WTC11 (cell line): Measurements from ENCODE around the gene BPIFB2.

ENCODE experiments used
- ESRRA ChIP-seq: sonication (generic); formaldehyde crosslinking; IDR thresholded peaks from 2 replicates; pipeline ENCODE4 v1.8.1; 2022; ENCODE audit warnings: mild to moderate bottlenecking, missing genetic modification reagents, borderline replicate concordance
- SMAD3 ChIP-seq: sonication (generic); formaldehyde crosslinking; IDR thresholded peaks from 2 replicates; pipeline ENCODE4 v1.8.0; 2022; ENCODE audit warnings: missing genetic modification reagents, mild to moderate bottlenecking, borderline replicate concordance
- ZNF317 ChIP-seq: sonication (generic); formaldehyde crosslinking; IDR thresholded peaks from 2 replicates; pipeline ENCODE4 v1.8.1; 2023; ENCODE audit warnings: low read depth, mild to moderate bottlenecking, moderate library complexity, missing genetic modification reagents, borderline replicate concordance
- TF ChIP-seq, protein P1 (sequence below): fragments of 200-600 bp; IDR thresholded peaks from 2 replicates; pipeline ENCODE4 v1.8.0; 2022; ENCODE audit warnings: antibody characterized with exemption
- TF ChIP-seq, protein P2 (sequence below): sonication (generic); formaldehyde crosslinking; IDR thresholded peaks from 2 replicates; pipeline ENCODE4 v1.8.1; 2023; ENCODE audit warnings: mild to moderate bottlenecking, missing genetic modification reagents, moderate library complexity
- TF ChIP-seq, protein P3 (sequence below): sonication (generic); formaldehyde crosslinking; IDR thresholded peaks from 2 replicates; pipeline ENCODE4 v1.8.0; 2022; ENCODE audit warnings: mild to moderate bottlenecking, missing genetic modification reagents
- TF ChIP-seq, protein P4 (sequence below): sonication (generic); formaldehyde crosslinking; IDR thresholded peaks from 2 replicates; pipeline ENCODE4 v1.8.0; 2023; ENCODE audit warnings: missing genetic modification reagents, mild to moderate bottlenecking, borderline replicate concordance

DNA sequence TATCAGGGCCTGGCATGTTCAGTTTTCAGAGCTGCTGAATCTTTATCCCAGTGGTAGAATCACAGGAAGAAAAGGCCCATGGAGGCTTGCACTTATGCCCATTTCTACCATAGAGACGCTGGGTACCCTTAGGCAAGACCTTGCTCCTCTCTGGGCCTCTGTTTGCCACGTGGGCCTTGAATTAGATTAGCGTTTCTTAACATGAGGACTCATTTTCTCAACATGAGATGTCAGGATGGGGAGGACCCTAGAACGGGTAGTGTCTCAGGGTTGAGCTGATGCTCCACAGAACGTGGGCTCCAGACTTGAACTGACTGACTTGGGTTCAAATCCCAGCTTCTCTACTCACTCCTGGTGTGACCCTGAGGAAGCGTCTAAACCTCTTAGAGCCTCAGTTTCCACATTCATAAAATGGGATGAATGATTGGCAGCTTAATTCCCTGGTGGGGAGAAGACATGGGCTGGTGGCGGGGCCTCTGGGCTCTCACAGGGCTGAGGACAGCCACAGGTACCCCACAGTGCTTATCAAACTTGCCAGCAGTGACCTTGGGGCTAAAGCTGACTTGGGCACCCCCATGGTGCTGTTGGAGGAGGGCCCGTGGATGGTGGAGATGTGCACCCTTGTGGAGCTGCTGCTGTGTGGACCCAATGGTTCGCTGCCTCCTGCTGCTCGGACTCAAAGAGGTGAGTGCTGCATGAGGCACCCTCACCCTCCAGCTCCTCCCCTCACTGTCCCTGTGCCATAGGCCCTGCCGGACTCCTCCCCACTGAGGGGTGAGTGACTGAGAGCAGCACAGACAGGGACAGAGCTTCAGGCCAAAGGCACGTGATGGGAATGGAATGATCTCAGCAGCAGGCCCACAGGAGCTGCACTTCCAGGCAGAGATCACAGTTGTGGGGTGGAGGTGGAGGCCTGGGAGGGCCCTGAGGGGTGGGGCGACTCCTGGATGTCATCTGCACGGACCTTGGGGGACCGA lies 31.5 kb upstream of the BPIFB2 start:
- TF ChIP-seq, protein P1, sequence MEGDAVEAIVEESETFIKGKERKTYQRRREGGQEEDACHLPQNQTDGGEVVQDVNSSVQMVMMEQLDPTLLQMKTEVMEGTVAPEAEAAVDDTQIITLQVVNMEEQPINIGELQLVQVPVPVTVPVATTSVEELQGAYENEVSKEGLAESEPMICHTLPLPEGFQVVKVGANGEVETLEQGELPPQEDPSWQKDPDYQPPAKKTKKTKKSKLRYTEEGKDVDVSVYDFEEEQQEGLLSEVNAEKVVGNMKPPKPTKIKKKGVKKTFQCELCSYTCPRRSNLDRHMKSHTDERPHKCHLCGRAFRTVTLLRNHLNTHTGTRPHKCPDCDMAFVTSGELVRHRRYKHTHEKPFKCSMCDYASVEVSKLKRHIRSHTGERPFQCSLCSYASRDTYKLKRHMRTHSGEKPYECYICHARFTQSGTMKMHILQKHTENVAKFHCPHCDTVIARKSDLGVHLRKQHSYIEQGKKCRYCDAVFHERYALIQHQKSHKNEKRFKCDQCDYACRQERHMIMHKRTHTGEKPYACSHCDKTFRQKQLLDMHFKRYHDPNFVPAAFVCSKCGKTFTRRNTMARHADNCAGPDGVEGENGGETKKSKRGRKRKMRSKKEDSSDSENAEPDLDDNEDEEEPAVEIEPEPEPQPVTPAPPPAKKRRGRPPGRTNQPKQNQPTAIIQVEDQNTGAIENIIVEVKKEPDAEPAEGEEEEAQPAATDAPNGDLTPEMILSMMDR = no peak
- TF ChIP-seq, protein P2, sequence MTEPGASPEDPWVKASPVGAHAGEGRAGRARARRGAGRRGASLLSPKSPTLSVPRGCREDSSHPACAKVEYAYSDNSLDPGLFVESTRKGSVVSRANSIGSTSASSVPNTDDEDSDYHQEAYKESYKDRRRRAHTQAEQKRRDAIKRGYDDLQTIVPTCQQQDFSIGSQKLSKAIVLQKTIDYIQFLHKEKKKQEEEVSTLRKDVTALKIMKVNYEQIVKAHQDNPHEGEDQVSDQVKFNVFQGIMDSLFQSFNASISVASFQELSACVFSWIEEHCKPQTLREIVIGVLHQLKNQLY (CRISPR knock-in tag) = no peak
- TF ChIP-seq, protein P3, sequence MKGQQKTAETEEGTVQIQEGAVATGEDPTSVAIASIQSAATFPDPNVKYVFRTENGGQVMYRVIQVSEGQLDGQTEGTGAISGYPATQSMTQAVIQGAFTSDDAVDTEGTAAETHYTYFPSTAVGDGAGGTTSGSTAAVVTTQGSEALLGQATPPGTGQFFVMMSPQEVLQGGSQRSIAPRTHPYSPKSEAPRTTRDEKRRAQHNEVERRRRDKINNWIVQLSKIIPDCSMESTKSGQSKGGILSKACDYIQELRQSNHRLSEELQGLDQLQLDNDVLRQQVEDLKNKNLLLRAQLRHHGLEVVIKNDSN = no peak
- TF ChIP-seq, protein P4, sequence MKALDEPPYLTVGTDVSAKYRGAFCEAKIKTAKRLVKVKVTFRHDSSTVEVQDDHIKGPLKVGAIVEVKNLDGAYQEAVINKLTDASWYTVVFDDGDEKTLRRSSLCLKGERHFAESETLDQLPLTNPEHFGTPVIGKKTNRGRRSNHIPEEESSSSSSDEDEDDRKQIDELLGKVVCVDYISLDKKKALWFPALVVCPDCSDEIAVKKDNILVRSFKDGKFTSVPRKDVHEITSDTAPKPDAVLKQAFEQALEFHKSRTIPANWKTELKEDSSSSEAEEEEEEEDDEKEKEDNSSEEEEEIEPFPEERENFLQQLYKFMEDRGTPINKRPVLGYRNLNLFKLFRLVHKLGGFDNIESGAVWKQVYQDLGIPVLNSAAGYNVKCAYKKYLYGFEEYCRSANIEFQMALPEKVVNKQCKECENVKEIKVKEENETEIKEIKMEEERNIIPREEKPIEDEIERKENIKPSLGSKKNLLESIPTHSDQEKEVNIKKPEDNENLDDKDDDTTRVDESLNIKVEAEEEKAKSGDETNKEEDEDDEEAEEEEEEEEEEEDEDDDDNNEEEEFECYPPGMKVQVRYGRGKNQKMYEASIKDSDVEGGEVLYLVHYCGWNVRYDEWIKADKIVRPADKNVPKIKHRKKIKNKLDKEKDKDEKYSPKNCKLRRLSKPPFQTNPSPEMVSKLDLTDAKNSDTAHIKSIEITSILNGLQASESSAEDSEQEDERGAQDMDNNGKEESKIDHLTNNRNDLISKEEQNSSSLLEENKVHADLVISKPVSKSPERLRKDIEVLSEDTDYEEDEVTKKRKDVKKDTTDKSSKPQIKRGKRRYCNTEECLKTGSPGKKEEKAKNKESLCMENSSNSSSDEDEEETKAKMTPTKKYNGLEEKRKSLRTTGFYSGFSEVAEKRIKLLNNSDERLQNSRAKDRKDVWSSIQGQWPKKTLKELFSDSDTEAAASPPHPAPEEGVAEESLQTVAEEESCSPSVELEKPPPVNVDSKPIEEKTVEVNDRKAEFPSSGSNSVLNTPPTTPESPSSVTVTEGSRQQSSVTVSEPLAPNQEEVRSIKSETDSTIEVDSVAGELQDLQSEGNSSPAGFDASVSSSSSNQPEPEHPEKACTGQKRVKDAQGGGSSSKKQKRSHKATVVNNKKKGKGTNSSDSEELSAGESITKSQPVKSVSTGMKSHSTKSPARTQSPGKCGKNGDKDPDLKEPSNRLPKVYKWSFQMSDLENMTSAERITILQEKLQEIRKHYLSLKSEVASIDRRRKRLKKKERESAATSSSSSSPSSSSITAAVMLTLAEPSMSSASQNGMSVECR = no peak
- TF ChIP-seq SMAD3 (CRISPR knock-in tag) (no peak), ESRRA (CRISPR knock-in tag) (no peak), ZNF317 (CRISPR knock-in tag) (no peak)
